HG03575 (cell line): ENCODE measurements around the gene AXDND1.

Experiments used
- ATAC-seq: cut with Tn5 transposase; IDR thresholded peaks from one replicate; pipeline ENCODE4 v1.9.1; 2021; ENCODE audit not compliant: unreplicated experiment, insufficient number of reproducible peaks, low FRiP score; ENCODE audit errors: extremely low read depth

The AXDND1 gene

DNA sequence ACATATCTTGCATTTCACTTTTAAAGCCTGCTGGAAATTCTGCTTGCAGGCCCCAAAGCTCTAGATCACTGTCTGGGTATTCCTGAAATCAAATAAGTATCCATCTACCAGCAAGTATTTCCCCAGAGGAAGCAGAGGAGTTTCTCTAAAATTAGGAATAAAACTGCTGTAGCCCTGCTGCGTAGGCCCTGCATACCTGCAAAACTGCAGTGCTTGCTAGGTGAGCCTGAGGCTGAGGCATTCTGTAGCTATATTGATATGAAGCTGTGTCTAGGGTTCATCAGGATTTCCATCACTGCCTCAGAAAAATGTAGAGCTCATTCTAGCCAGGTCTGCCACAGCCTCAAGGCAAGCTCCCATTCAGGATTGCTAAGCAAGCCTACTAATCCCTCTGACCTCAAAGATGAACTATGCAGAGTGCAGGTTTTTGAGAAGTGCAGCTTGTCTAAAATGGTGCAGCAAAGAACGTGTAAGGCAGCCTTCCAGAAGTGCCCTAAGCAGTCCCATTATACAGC is 181.3 kb downstream of the AXDND1 start:
- ATAC-seq = no peak

DNA sequence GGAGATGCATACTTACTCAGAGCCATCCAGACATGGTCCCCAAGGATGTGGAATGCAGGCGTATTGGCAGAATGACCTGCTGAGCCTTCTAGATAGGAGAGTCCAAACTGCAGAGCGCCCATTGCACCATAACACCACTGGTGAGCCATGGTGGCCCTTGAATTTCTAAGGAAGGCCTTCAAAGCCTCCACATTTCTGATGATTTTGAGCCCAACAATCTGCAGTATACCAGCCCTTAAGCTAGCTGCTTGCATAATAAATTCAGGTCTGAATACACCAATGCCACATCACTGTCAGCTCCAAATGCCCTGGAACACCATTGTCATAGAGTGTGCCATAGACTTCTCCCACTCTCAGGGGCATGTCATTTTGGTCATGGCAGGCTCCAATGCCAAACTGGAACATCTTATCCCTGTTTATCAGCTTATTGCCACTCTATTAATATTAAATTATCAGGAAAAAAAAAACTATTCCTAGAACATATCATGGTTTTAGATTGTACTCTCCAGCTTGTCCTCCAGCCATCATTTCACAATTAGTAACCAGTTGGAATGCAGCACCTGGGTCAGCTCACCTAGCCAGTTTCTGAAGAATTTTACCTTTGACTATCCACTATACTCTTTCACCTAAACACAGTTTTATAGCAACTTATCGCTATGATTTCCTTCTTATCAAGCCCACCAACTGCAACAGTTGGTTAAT is 183.0 kb downstream of the AXDND1 start:
- ATAC-seq = no peak

DNA sequence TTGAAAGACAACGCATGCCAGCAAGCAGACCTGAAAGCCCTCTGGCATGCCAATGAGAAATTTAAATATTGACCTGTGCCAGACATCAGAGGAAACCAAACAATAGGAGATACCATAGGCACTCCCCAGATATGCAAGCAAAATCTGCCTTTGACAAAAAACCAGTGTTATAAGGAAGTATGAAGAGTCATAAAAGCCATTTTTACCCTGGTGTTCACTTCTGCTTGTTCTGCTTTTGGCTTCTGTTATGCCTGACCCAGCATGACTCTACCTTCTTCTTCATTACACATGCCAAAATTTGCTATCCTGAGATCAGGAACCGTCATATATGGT is 183.6 kb downstream of the AXDND1 start:
- no peak for ATAC-seq

DNA sequence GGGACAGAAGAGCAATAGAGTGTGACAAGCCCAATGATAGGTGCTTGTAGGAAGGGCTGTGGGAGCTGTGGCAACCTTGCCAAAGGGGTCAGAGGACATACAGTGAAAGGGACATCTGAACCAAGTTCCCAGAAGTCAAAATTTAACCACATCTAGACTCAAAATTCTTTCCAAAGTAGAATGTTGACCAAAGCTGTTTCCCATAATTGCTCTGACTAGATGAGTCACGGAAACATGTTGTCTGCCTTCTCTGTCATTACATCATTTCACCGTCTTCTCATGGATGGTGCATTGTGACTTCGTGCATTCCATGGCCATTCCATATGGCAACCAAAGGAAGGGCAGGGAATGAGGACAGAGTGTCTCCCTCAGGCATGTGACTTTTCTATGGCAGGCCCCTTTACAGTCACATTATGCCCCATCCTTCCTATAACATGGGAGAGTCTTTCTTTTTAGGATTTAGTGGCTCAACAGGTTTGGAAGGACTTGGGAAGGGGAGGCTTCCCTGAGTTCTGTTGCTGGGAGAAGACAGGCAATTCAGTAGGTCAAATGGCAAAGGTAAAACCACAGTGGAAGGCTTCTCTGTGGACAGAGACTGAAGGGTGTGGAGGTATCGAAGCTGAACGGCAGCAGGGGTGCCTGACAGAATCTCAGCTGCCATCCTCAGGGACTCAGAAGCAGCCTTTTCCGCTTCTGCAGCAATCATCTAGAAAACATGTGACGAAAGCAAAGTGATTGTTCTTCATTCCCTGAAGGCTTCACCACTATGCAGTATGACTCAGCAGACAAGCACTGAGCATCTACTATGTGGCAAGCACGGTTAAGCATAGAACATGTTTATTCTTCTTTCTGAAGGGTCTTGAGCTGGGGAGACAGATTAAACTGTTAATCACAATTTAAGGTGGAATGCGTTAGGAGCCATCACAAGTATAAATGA is 185.2 kb downstream of the AXDND1 start:
- ATAC-seq = no peak

DNA sequence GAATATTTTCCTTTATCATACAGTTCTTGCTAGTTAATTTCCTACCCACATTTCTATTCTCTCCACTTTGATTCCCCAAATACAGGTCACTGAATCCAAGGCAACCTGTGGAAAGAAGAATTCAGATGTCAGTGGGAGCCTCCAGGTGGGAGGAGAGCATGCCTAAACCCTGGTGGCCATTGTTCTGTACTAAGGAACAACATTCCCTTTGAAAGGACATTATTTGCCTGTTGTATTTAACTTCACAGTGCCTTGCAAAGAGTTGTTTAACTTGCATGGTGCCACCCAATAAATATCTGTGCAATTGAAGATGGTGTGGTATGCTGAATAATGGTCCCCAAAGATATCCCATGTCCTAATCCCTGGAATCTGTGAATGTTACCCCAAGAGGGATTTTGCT is 188.7 kb downstream of the AXDND1 start:
- no peak for ATAC-seq

DNA sequence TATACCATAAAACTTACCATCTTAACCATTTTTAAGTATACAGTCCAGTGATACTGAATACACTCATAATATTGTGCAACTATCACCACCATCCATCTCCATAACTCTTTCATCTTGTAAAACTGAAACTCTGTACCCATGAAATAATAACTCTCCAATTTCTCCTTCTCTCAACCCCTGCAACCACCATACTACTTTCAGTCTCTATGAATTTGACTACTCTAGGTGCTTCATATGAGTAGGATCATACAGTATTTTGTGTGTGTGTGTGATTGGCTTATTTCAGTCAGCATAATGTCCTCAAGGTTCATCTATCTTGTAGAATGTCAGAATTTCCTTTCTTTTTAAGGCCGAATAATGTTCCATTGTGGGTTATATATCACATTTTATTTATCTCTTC is 192.3 kb downstream of the AXDND1 start:
- no peak for ATAC-seq

DNA sequence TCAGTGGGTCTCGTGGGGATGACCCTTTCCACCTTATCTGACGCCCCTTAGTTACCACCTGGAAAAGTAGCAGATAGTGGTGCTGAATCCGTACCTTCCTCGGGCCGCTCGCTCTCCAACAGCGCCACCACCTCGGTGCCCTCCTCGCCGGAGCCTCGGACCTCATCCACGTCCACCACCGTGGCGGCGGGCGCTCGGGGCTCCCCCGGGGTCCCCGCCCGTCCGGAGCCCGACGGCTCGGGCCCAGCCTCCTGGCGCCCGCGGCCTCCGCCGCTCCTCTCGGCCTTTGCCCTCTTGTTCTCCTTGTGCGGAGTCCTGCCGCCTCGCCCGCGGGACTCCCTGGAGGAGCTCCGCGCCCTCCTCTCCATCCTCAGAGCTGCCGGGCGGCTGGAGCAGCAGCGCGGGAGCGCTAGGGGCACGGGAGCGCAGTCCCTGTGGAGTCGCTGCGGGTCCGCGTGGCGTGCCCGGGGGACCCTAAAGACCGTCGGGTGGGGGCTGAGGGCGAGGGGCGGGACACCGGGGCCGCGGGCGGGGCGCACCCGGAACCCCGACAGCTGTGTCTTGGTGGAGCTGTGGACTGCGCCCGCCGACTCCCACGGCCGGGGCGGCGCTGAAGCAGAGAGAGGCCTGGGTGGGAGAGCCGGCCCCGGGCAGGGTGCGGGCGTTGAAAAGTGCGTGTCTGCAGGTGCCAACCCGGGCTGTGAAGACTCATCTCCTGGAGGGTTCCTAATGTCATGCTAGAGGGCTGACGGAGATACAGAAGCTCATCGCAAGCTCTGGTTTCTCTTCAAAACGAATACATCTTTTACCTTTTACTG is 209.9 kb downstream of the AXDND1 start, which contains the start of gene NPHS2:
Gene NPHS2, minus strand, starts transcription at position 452 of the 818 bp plus-strand sequence. Its CDS starts 84 bp downstream, at position 368.
- no peak for ATAC-seq

DNA sequence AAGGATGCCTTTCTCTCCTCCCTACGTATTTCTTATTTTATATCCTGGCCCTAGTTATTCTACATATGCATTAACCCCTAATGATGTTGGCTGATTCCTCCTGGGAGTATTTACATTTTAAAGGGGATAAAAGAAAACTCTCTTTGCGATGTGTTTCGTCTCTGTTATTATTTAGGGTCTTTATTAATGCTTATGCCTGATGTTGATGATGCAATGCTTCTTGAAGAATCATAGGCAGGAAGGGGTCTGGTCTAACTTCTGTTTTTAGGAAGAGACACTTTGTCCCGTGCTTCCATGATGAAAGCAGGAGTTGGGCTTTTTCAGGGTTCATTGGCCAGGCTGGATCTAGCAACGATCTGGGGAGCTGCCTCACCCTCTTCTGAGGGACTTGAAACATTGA is 210.7 kb downstream of the AXDND1 start:
- ATAC-seq = no peak

DNA sequence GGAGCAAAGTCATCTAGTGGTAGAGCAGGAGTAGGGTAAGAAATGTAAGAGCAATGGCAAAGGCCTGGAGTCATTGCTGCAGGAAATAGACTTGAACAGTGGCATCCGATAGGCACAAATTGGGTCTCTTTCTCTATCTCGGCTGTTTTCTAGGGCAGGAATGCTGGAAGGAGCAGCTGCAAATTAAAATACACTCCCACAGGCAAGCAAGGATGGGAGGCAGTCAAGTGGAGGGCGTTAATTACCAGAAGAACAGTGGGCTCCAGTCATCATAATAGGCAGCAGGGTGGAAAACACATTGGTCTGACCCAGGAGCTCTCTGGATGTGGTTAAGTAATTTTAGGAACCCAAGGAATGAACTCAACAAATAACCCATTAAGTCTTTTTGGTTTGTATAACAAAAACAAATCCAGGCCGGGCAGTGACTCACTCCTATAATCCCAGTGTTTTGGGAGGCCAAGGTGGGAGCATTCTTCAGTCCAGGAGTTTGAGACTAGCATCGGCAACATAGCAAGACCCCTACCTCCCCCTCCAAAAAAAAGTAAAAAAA is 218.1 kb downstream of the AXDND1 start:
- ATAC-seq = no peak

DNA sequence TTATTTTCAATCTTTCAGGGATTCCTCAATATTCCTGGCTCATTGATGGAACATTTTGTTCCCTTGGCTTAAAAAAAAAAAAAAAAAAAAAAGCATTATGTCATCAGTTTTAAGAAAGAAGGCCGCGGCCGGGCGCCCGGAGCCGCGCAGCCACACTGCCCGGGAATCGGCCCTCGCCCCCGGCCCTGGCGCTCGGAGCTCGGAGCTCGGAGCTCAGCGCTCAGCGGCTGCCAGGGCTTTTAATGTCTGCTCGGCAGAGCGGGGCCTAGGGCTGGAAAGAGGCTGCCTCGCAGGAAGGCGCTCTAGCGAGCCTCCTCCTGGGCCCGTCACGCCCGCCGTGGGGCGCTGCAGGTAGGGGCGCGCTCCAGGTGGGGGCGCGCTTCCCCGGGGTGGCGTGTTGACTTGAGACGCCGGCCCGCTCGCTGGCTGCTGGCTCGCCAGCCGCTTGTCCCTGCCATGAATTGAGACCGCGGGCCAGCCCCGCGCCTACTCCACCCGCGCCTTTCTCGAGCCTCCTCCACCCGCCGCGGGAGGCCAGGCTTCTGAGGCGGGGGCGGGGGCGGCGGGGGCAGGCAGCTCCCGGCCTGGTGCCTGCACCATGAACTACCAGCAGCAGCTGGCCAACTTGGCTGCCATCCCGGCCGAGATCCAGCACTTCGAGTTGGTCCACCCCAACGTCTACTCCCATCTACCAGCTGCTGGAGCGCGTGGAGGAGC is 220.5 kb downstream of the AXDND1 start:
- ATAC-seq = no peak

DNA sequence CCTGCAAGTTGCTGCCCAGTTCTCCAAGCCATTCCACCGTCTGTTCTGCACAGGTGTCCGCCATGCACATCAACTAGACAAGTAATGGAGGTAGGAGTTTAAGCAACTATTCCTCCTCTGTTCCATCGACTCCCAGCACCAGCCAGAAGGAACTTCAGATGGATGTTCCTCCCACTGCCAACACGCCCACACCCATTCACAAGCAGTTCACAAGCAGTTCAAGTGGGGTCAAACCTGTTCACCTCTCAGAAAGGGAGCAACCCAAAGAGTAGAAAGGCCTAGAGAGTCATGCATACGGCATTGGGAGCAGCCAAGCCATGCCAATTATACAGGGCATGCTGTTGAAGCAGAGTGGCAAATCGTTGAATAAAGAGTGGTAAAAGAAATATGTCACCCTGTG is 221.6 kb downstream of the AXDND1 start:
- no peak for ATAC-seq

DNA sequence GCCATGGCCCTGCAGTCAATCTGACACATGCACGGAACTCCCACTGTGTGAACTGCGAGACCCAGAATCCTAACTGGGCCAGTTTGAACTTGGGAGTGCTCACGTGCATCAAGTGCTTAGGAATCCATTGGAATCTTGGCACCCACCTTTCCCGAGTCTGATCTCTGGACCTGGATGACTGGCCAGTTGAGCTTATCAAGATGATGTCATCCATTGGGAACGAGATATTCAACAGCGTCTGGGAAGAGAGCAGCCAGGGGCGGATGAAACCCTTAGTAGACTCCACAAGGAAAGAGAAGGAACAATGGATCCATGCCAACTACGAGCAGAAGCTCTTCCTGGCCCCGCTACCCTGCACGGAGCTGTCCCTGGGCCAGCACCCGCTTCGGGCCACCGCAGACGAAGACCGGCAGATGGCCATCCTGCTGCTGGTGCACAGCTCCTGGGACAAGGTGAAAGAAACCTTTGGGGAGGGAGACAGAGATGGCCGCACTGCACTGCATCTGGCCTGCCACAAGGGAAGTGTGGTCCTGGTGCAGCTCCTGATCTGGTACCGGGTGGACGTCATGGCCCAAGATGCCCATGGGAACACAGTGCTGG is 222.8 kb downstream of the AXDND1 start:
- no peak for ATAC-seq

DNA sequence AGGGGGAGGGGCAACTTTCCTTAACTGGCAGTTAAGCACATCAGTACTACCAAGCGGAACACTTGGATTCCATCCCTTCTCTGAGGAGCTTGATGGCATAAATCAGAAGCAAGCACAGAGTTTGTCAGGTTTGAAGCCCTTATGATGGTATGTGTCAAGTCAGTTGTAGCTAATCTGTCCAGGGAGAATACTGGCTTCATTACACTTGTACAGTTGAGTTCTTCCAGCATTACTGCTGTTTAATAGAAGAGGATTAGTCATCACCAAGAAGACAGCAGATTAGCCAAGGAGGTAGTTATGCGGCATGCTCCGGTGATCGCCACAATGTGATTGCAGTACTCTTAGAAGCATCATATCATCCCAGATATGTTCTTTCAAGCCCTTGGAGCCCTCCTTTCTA is 223.7 kb downstream of the AXDND1 start:
- ATAC-seq = no peak

DNA sequence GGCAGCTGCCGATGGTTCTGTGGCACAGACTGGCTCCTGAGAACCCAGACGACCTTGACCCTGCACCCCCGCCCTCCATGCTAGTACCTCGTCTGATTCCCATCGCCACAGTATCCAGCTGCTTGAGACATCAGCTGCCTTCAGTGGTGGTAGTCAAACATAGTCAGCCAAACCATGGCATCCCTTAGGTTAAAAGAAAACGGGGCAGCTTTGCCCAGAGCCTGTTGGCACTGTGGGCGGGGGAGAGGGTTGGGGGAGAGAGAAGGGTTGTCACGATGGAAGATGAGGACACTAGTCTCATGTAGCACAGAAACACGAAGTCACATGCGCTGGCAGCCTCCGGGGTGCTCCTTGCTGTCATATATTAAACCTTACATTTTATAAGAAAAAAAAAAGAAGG is 224.9 kb downstream of the AXDND1 start:
- no peak for ATAC-seq

DNA sequence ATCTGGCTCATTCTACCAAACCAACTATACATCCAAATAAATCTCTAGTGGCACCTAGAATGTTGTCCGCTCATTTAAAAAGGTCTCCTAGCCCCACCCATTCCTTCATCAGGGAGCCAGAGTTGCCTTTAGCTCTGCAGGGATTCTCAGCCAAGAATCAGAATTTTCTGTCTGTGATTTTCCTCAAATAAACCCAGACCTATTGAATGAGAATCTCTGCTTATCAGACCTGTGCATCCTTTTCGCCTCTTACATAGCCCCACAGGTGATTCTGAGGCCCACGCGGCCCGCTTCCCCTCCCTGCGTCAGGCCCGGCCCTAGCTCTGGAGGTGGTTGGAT is 225.5 kb downstream of the AXDND1 start:
- ATAC-seq = no peak

DNA sequence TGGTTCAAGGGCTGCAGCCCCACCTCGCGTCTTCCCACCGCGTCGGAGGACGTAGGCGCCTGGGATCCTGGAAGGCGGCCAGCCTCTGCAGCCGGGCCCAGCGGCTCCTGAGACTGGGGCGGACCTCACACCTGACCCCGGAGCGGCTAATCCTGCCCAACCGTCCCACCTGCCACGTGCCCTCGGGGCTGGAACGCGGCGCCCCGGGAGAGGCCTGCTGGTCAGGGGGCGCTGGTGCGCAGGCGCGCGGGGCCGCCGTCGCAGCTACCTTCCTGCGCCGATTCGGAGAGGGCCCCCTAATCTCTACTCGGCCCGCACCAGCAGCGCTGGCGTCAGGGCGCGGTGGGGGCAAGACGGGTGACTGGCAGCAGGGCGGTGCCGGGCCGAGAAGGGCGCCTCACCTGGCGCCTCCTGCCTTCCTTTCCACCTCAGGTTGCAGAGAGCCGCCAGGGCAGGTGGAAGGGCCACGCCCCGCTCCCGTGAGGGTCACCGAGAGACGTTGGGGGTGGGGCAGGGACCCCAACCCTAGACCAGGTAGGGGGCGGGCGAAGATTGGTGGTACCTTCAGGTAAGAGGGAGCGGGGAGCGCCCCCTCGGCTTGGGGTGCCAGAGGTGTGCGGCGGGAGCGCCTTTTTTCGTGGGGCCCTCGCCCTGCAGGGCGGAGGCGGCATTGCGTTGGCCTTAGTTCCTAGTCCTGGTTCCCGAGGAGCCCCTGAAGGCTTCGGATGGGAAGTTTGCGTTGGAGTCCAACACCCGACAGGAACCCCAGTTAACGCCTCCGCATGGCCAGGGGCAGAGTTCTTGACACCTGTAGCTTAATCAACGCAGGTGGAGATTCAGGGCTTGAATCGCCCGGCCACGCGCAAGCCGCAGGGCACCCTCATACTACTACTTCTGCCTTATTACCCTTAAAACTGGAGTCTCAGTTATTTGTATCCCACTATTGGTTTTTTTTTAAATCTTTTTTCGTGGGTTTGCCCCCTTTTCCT is 226.1 kb downstream of the AXDND1 start, which contains the start of gene TDRD5:
Gene TDRD5, plus strand, starts transcription at position 241 of the 989 bp plus-strand sequence. CDS start 784 bp downstream, outside the sequence.
- no peak for ATAC-seq

DNA sequence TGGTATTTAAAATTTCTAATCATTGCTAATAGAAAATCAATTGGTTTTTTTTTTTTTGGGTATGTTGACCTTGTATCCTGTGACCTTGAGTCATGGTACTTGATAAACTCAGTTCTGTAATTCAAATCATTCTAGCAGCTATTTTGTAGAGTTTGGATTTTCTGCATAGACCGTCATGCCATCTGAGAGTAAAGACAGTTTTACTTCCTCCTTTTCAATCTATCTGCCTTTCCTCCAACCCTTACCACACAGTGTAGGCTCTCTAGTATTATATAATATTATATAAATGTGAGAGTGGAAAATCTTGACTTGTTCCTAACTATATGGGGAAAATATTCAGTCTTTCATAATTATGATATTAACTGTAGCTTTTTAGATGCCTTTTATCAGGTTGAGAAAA is 232.9 kb downstream of the AXDND1 start:
- ATAC-seq = no peak
